ENCODE results near the gene C1orf210.

C1orf210 gene

GRCh38 chr1:43280692-43281091 is 4.7 kb downstream of the C1orf210 start:
- no peak overlapping the region for H3K4me3 ChIP-seq (ENCODE audit: control insufficient read depth, low read depth, low read length)
- no peak for TF ChIP-seq CTCF (conservative IDR thresholded peaks at IDR 0.05; ENCODE audit: control insufficient read depth, insufficient read depth, low read depth, low read length)
- no peak for DNase-seq (ENCODE audit: low read depth)

- TF ChIP-seq CTCF (conservative IDR thresholded peaks at IDR 0.05; ENCODE audit: control insufficient read depth, insufficient read depth, low read depth, low read length): no peak
- H3K4me3 ChIP-seq (ENCODE audit: control insufficient read depth, low read depth, low read length): no peak overlapping the region
- DNase-seq (ENCODE audit: low read depth): no peak
Measured at GRCh38 chr1:43279666-43280065, 5.7 kb downstream of the C1orf210 start.

- no peak for TF ChIP-seq CTCF (conservative IDR thresholded peaks at IDR 0.05; ENCODE audit: control insufficient read depth, insufficient read depth, low read depth, low read length)
- no peak overlapping the region for H3K4me3 ChIP-seq (ENCODE audit: control insufficient read depth, low read depth, low read length)
- no peak for DNase-seq (ENCODE audit: low read depth)
Measured at GRCh38 chr1:43279161-43279560, 6.2 kb downstream of the C1orf210 start.

GRCh38 chr1:43277116-43277876 is 8.1 kb downstream of the C1orf210 start:
- TF ChIP-seq CTCF (conservative IDR thresholded peaks at IDR 0.05; ENCODE audit: control insufficient read depth, insufficient read depth, low read depth, low read length): no peak
- no peak overlapping the region for H3K4me3 ChIP-seq (ENCODE audit: control insufficient read depth, low read depth, low read length)
- no peak for DNase-seq (ENCODE audit: low read depth)

- no peak for TF ChIP-seq CTCF (conservative IDR thresholded peaks at IDR 0.05; ENCODE audit: control insufficient read depth, insufficient read depth, low read depth, low read length)
- DNase-seq (ENCODE audit: low read depth): no peak
- H3K4me3 ChIP-seq (ENCODE audit: control insufficient read depth, low read depth, low read length): no peak overlapping the region
Measured at GRCh38 chr1:43276673-43277072, 8.7 kb downstream of the C1orf210 start.

- no peak overlapping the region for H3K4me3 ChIP-seq (ENCODE audit: control insufficient read depth, low read depth, low read length)
- DNase-seq (ENCODE audit: low read depth): no peak
- no peak for TF ChIP-seq CTCF (conservative IDR thresholded peaks at IDR 0.05; ENCODE audit: control insufficient read depth, insufficient read depth, low read depth, low read length)
Measured at GRCh38 chr1:43275826-43276620, 9.4 kb downstream of the C1orf210 start.
